Measurements from ENCODE around the gene WBP1L.

The WBP1L gene

DNA sequence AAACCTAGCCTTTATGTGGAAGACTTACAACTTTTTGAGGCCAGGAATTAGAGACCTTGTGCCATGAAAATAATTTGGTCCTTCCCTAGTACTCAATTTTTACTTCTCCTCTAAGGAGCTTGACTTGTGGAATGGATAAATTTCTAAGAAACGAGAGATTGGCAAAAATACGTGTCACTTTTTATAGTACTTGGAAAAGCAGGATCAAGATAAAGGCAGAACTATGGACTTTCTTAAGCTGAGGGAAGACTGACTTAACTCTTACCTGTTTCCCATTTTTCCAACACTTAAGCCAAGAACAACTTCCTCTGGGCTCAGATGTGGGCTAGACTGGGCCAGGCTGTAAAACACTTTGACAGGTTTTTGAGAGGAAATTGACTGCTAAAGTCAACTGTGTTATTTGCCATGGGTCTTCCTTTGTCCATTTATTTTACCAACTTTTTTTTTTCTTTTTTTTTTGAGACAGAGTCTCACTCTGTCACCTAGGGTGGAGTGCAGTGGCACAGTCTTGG lies 2.0 kb upstream of the WBP1L start:
- no peak for TF ChIP-seq CTCF (IDR thresholded peaks at IDR 0.05)

GRCh38 chr10:102743078-102743587 lies 615 bp upstream of the WBP1L start:
- no peak for TF ChIP-seq CTCF (IDR thresholded peaks at IDR 0.05)

- no peak for TF ChIP-seq CTCF (IDR thresholded peaks at IDR 0.05)
Measured at GRCh38 chr10:102744374-102745051, 765 bp downstream of the WBP1L start.

GRCh38 chr10:102745157-102745556 lies 1.4 kb downstream of the WBP1L start:
- no peak for TF ChIP-seq CTCF (IDR thresholded peaks at IDR 0.05)

DNA sequence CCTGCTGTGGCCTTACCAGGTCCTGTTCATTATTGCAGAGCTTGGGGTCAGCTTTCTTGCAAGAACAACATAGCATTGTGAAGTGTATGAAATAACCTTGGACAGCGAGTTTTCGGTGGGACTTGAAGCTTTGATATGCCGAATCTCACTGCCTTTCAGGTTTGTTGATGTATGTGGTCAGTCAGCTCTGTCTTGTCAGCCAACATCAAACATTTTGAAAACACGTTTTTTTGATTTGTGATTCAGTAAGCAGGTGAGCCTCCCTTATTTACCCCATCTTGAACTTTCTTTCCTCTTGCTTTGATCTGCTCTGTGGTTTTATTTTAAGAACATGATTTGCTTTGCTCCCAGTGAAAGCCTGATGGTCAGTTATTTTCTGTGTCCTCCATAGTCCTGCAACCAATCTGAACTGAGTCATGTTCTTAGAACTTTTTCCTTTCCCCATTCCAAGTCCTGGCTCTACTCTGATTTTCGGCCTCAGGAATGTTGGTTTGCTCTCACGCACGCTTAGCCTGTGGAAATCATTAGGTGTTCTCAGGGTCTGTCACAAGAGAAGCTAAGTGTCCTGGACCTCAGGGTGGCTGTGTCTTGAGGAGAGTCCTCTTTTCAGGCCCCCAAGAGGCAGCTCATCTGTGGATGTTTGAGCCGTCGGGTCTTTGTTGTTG lies 8.7 kb downstream of the WBP1L start:
- no peak for TF ChIP-seq CTCF (IDR thresholded peaks at IDR 0.05)

GRCh38 chr10:102752934-102753664 lies 9.4 kb downstream of the WBP1L start:
- peak; percentile 54 for TF ChIP-seq CTCF (IDR thresholded peaks at IDR 0.05)

- TF ChIP-seq CTCF (IDR thresholded peaks at IDR 0.05): no peak
Measured at GRCh38 chr10:102753718-102754117, 10.0 kb downstream of the WBP1L start.

All from LNCAP (cell line).